H9 (cell line): ENCODE data around the gene TRAF3IP1. TPM values are rescaled to one million over a fixed set of nuclear protein-coding genes. Genes with fewer than 3 reads are reported as not detected.

Experiments
- DNase-seq: peaks from one replicate; pipeline ENCODE4 v3.0.0-alpha.2; 2017
- H2AFZ ChIP-seq: one replicate; pipeline ENCODE4 v1.6.1; 2013; ENCODE audit warnings: mild to moderate bottlenecking, low read length, control low read depth, moderate library complexity
- H2AK5ac ChIP-seq: 2 replicates; pipeline ENCODE4 v1.6.1; 2013; ENCODE audit warnings: low read length, control low read depth, mixed read lengths; ENCODE audit not compliant: insufficient read length
- H2BK120ac ChIP-seq: one replicate; pipeline ENCODE4 v1.6.1; 2013; ENCODE audit warnings: low read depth, mild to moderate bottlenecking, low read length, control low read depth, inconsistent platforms; ENCODE audit not compliant: poor library complexity, severe bottlenecking
- H2BK12ac ChIP-seq: 2 replicates; pipeline ENCODE4 v1.6.1; 2013; ENCODE audit warnings: low read length, control low read depth, mixed read lengths, low read depth; ENCODE audit not compliant: insufficient read length
- H2BK15ac ChIP-seq: 2 replicates; pipeline ENCODE4 v1.6.1; 2013; ENCODE audit warnings: low read depth, low read length, control low read depth
- H2BK20ac ChIP-seq: one replicate; pipeline ENCODE4 v1.6.1; 2013; ENCODE audit warnings: low read depth, mild to moderate bottlenecking, low read length, control low read depth, inconsistent platforms; ENCODE audit not compliant: poor library complexity, severe bottlenecking
- H2BK5ac ChIP-seq: 2 replicates; pipeline ENCODE4 v1.6.1; 2013; ENCODE audit warnings: low read length, control low read depth, mixed read lengths; ENCODE audit not compliant: insufficient read length
- H3K14ac ChIP-seq: 2 replicates; pipeline ENCODE4 v1.6.1; 2013; ENCODE audit warnings: low read length, control low read depth; ENCODE audit not compliant: insufficient read depth
- H3K18ac ChIP-seq: 2 replicates; pipeline ENCODE4 v1.6.1; 2013; ENCODE audit warnings: low read depth, mild to moderate bottlenecking, mixed read lengths, low read length, control low read depth; ENCODE audit not compliant: insufficient read length
- H3K23ac ChIP-seq: 2 replicates; pipeline ENCODE4 v1.6.1; 2013; ENCODE audit warnings: low read length, control low read depth, mixed read lengths, low read depth; ENCODE audit not compliant: insufficient read length
- H3K23me2 ChIP-seq: 2 replicates; pipeline ENCODE4 v1.6.1; 2013; ENCODE audit warnings: low read depth, mild to moderate bottlenecking, mixed read lengths, low read length, control low read depth; ENCODE audit not compliant: insufficient read length, poor library complexity, severe bottlenecking
- H3K27ac ChIP-seq: 2 replicates; pipeline ENCODE4 v1.5.1; 2013; ENCODE audit warnings: low read length, control low read depth, mixed read lengths, low read depth; ENCODE audit not compliant: insufficient read length
- H3K27me3 ChIP-seq: 2 replicates; pipeline ENCODE4 v1.6.1; 2013; ENCODE audit warnings: low read length, control low read depth, inconsistent platforms; ENCODE audit not compliant: insufficient read depth
- H3K4ac ChIP-seq: 2 replicates; pipeline ENCODE4 v1.6.1; 2013; ENCODE audit warnings: low read depth, mild to moderate bottlenecking, control low read depth, inconsistent platforms, low read length, moderate library complexity
- H3K4me1 ChIP-seq: 2 replicates; pipeline ENCODE4 v1.6.1; 2013; ENCODE audit warnings: low read length, control low read depth, inconsistent platforms; ENCODE audit not compliant: insufficient read depth
- H3K4me2 ChIP-seq: 2 replicates; pipeline ENCODE4 v1.6.1; 2013; ENCODE audit warnings: low read length, control low read depth, mixed read lengths; ENCODE audit not compliant: insufficient read length, insufficient read depth
- H3K56ac ChIP-seq: 2 replicates; pipeline ENCODE4 v1.6.1; 2013; ENCODE audit warnings: low read depth, mild to moderate bottlenecking, mixed read lengths, low read length, control low read depth; ENCODE audit not compliant: insufficient read length
- H3K79me1 ChIP-seq: 2 replicates; pipeline ENCODE4 v1.6.1; 2013; ENCODE audit warnings: low read depth, mild to moderate bottlenecking, moderate library complexity, low read length, control low read depth, inconsistent platforms; ENCODE audit not compliant: insufficient read depth, poor library complexity, severe bottlenecking
- H3K79me2 ChIP-seq: 2 replicates; pipeline ENCODE4 v1.6.1; 2013; ENCODE audit warnings: low read length, control low read depth, inconsistent platforms; ENCODE audit not compliant: insufficient read depth
- H3K9ac ChIP-seq: 2 replicates; pipeline ENCODE4 v1.6.1; 2013; ENCODE audit warnings: low read length, control low read depth, mixed read lengths; ENCODE audit not compliant: insufficient read length; ENCODE audit errors: extremely low read depth
- H3K9me3 ChIP-seq: one replicate; pipeline ENCODE4 v1.6.1; 2013; ENCODE audit warnings: low read depth, low read length, inconsistent platforms; ENCODE audit not compliant: control insufficient read depth
- H3T11ph ChIP-seq: one replicate; pipeline ENCODE4 v1.6.1; 2013; ENCODE audit warnings: mild to moderate bottlenecking, low read length, control low read depth, inconsistent platforms
- H4K20me1 ChIP-seq: one replicate; pipeline ENCODE4 v1.6.1; 2013; ENCODE audit not compliant: control insufficient read depth, insufficient read length, insufficient read depth
- H4K5ac ChIP-seq: 2 replicates; pipeline ENCODE4 v1.6.1; 2013; ENCODE audit warnings: low read depth, mild to moderate bottlenecking, mixed read lengths, low read length, control low read depth; ENCODE audit not compliant: insufficient read length
- H4K8ac ChIP-seq: replicated peaks from 2 replicates; pipeline ENCODE4 v1.6.1; 2013; ENCODE audit warnings: low read length, control low read depth, mixed read lengths, low read depth; ENCODE audit not compliant: insufficient read length
- H4K91ac ChIP-seq: 2 replicates; pipeline ENCODE4 v1.6.1; 2013; ENCODE audit warnings: low read depth, mild to moderate bottlenecking, moderate library complexity, mixed read lengths, low read length, control low read depth; ENCODE audit not compliant: insufficient read length
- H3K27ac Mint-ChIP-seq, 3 experiments: 2 replicates in 2 of 3; 3 replicates in 1 of 3; pipeline ENCODE4 v1.8.0; 2020 to 2021; ENCODE audit warnings: mixed read lengths in 3 of 3, mild to moderate bottlenecking in 1 of 3, moderate library complexity in 1 of 3
- H3K27me3 Mint-ChIP-seq: 2 replicates; pipeline ENCODE4 v1.8.0; 2021; ENCODE audit warnings: low read depth, mild to moderate bottlenecking, moderate library complexity, mixed read lengths
- H3K36me3 Mint-ChIP-seq, 3 experiments: 2 replicates in 2 of 3; 3 replicates in 1 of 3; pipeline ENCODE4 v1.8.0; 2020 to 2021; ENCODE audit warnings: low read depth in 3 of 3, mixed read lengths in 3 of 3; ENCODE audit not compliant: insufficient read depth in 1 of 3
- H3K4me1 Mint-ChIP-seq, 2 experiments: 2 replicates each; pipeline ENCODE4 v1.8.0; 2020; ENCODE audit warnings: mixed read lengths in 2 of 2
- H3K4me3 Mint-ChIP-seq, 2 experiments: 2 replicates in 1 of 2; 3 replicates in 1 of 2; pipeline ENCODE4 v1.8.0; 2020 to 2021; ENCODE audit warnings: mild to moderate bottlenecking in 2 of 2, mixed read lengths in 2 of 2, moderate library complexity in 1 of 2
- H3K9me3 Mint-ChIP-seq, 2 experiments: 2 replicates in 1 of 2; 3 replicates in 1 of 2; pipeline ENCODE4 v1.8.0; 2020; ENCODE audit warnings: mild to moderate bottlenecking in 2 of 2, mixed read lengths in 2 of 2, moderate library complexity in 1 of 2
- CTCF ChIP-seq: fragments of 200-600 bp; sonication (generic); conservative IDR thresholded peaks from 3 replicates; pipeline ENCODE4 v1.8.0; 2021; ENCODE audit warnings: antibody characterized with exemption, mild to moderate bottlenecking
- WGBS: extraction: QIAGEN DNeasy Blood & Tissue Kit; methylation state at CpG from one replicate; pipeline ENCODE4 v1.1.7; 2013; ENCODE audit warnings: missing lambda C conversion rate, low lambda C conversion rate, mixed read lengths; ENCODE audit not compliant: insufficient read length; ENCODE audit errors: extremely low coverage; 5-methylcytosine and 5-hydroxymethylcytosine counted together
- total RNA-seq: library from RNA; stranded (reverse); gene quantifications from 2 replicates; pipeline ENCODE4 v1.2.1, GENCODE V29; 2021

Gene TRAF3IP1
- total RNA-seq, 1 experiment from 2014 or later = 16.4 TPM

- Histone ChIP-seq H3T11ph (no peak overlapping the region), H3K18ac (no peak overlapping the region), H3K27ac (no peak overlapping the region), H3K14ac (no peak overlapping the region), H2BK120ac (no peak overlapping the region), H3K4me2 (no peak overlapping the region), H3K9ac (no peak overlapping the region), H2AK5ac (no peak overlapping the region), H4K8ac (no peak overlapping the region), H2BK12ac (no peak overlapping the region), H2BK15ac (no peak overlapping the region), H4K20me1 (no peaks in the 10 kb centered on the region), H3K27me3 (no peaks in the 10 kb centered on the region), H4K5ac (no peak overlapping the region), H2BK20ac (no peak overlapping the region), H2BK5ac (no peak overlapping the region), H3K4me1 (no peaks in the 10 kb centered on the region), H3K23me2 (no peaks in the 10 kb centered on the region), H3K79me2 (no peaks in the 10 kb centered on the region), H3K4ac (no peak overlapping the region), H3K79me1 (no peaks in the 10 kb centered on the region), H4K91ac (no peak overlapping the region), H3K56ac (no peak overlapping the region), H3K23ac (no peak overlapping the region), H2AFZ (no peak overlapping the region), H3K9me3 (no peaks in the 10 kb centered on the region)
- Mint-ChIP-seq H3K27me3 (no peaks in the 10 kb centered on the region), H3K36me3 (peaks cover 0 to 4% (median 0%) of the 10 kb centered on the region in 3 experiments; a peak in 3 of 7 replicates), H3K9me3 (no peaks in the 10 kb centered on the region; a peak in 1 of 5 replicates), H3K27ac (peak overlapping the region in 2 of 3 experiments; percentile 85 to 92; a peak in 3 of 7 replicates), H3K4me3 (no peak overlapping the region), H3K4me1 (peaks cover 0 to 11% of the 10 kb centered on the region in 2 experiments; a peak in 2 of 4 replicates)
- no CpG with 5 or more reads among the region's 6 CpGs for WGBS
- TF ChIP-seq CTCF = no peak
- DNase-seq = no peak
Measured at GRCh38 chr2:238398577-238398976, 78.3 kb downstream of the TRAF3IP1 start.
